Stimulated activated CD4-positive, alpha-beta T cell treated with anti-CD3 and anti-CD28 coated beads, Interleukin-4, amount 100 ng/mL, for 24 hours (primary cell): ENCODE results near the gene DCAF16.
"Not testable (repeated sequence)": the region's sequence is repeated elsewhere in the genome, so short reads cannot be mapped to it uniquely, and the experiment has no call there.

Source experiments
- DNase-seq: peaks from one replicate; pipeline ENCODE4 v3.0.0-alpha.2; 2020

DCAF16 gene

DNA sequence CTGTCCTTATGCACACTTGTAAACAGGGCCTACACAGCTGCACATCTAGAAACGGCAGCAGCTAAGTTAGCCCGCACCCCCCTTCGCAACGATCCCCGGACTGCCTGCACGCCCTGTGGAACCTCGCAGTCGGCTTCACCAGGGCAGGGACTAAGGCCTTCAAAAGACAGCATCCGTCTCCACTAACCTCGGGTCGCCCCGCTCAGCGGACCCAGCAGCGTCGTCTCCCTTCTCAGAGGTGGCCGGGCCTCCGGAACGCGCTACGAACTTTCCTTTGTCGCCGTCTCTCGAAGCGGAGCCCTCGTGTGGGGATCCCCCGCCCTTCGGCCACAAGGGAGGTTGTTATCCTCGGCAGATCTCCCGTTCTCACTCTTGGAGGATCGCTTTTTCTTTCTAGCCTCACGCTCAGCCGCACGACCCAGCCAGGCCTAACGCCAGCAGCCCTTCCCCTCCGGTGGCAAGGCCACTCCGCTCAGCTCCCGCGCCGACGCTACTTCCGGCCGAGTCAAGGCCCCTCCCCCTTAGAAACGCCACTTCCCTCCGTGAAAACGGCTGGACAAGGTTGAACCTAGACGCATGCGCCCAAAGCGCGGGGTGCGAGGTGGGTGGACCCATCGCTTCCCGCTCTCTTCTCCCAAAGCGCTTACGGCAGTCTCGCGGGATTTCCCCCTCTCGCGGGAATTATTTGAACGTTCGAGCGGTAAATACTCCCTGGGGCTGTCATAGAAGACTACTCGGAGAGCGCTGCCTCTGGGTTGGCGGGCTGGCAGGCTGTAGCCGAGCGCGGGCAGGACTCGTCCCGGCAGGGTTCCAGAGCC is at the start of gene DCAF16, which contains the start of gene NCAPG:
TSS of gene DCAF16 (minus strand) at position 498 of the 818 bp plus-strand sequence. CDS start 6,616 bp downstream, outside the sequence.
TSS of gene NCAPG (plus strand) at position 720 of the 818 bp plus-strand sequence. CDS start 99 bp downstream, outside the sequence.
- DNase-seq, result peak; percentile 100

DNA sequence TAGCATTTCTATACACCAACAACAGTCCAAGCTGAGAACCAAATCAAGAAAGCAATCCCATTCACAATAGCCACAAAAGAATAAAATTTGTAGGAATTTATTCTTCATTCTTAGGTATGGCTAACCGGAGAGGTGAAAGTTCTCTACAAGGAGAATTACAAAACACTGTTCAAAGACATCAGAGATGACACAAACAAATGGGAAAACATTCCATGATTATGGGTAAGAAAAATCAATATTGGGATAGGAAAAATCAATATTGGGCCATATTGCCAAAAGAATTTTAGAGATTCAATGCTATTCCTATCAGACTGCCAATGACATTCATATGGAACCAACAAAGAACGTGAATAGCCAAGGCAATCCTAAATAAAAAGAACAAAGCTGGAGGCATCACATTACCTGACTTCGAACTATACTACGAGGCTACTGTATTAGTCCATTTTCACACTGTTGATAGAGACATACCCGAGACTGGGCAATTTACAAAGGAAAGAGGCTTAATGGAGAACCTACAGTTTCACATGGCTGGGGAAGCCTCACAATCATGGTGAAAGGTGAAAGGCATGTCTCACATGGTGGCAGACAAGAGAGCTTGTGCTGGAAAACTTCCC is 49.3 kb upstream of the DCAF16 start:
- DNase-seq, result no peak

DNA sequence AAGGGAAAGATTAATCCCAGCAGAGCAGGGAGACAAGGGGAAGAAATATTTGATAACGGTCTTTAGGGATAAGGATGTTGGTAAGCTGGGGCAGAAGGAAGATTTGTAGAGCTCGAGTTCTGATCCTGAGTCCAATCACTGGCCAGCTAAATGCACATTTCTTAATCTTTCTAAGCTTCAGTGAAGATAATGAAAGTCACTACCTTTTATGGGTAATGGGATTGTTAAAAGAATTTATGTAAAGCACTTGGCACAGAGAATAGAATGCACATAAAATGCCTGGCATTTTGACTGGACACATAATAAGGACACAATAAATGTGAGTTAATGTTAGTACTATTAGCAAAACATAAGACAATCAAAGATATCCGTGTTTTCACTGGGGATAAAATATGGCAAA is 43.5 kb upstream of the DCAF16 start:
- DNase-seq, result no peak

DNA sequence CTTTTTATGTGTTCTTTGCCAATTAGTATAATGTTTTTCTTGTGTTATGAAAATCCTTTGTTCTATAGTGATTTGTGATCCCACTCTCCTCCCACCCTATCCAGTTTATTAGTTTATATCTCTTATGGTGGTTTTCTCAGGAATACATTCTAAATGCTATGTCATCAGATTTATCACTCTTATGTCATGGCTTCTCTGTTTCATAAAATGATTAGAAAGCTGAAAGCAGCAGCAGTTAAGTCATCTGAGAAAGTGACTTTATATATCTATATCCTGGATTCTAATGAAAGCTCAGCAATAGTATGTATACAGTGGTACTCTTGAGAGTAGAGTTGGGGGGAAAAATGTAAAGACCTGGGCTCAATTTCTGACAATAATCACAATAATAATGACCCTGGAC is 41.4 kb upstream of the DCAF16 start:
- no peak for DNase-seq

DNA sequence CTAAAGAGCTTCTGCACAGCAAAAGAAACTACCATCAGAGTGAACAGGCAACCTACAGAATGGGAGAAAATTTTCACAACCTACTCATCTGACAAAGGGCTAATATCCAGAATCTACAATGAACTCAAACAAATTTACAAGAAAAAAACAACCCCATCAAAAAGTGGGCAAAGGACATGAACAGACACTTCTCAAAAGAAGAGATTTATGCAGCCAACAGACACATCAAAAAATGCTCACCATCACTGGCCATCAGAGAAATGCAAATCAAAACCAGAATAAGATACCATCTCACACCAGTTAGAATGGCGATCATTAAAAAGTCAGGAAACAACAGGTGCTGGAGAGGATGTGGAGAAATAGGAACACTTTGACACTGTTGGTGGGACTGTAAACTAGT is 39.7 kb upstream of the DCAF16 start:
- DNase-seq, result not testable (repeated sequence)

DNA sequence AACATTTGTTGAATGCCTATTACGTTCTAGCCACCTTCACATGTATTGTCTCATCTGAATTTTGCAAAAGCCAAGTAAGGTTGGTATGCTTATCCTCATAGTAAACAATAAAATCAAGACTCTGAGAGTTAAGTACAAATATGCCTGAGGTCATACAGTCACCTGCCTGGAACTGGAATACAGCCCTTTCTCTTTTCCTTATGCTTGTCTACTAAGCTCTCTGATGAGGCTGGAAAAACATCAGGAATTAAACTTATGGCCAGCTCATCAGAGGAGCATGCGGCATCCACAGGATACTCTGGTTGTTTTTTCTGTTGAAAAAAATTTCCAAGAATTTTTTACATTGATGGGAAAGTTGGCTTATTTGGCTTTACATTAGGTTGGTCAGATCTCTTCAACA is 35.7 kb upstream of the DCAF16 start:
- no peak for DNase-seq

DNA sequence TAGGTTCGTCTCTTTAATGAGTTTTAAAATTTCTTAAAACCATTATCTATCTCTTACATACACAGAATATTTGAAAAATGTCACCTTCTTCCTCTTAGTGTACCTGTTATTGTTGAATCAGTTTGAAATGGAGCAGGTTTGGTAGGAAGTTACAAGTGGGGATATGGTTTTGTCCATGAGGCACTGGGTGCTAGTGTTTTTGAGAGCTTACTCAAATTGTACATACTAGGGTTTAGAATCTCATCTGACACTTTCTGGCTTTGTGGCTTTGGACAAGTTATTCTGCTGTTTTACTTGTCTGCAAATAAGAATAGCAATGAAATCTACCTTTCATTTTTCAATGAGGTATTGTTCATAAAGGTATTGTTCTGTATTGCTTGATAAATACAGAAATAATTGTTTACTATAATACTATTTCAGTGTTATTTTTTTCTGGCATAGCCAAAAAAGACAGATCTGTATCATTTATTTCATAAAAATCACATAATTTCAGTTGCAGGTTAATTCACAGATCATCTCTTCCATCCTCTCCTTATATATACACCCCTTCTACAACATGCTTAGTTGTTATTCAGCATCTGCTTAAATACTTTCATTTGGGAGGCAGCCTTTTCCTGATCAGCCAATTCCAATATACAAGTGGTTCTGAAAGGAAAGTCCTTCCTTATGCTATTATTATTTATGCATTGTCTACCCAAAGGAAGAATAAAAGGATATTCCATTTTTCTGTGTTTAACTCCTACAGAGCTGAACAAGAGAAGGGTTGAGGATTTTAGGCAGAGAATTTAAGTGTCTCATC is 13.5 kb upstream of the DCAF16 start:
- no peak for DNase-seq

DNA sequence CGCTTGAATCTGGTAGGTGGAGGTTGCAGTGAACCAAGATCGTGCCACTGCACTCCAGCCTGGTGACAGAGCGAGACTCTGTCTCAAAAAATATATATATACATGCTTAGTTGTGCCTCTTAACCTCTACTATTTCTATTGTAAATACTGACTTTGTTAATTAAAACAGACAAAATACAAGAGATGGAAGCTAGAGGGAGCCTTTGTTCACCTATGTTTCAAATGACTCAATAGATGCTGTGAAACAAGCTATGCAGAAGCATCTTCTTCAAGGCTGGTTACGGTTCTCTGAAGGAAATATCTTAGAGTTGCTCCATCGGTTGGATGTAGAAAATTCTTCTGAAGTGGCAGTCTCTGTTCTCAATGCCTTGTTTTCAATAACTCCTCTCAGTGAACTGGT is 6.5 kb upstream of the DCAF16 start:
- DNase-seq, result no peak

DNA sequence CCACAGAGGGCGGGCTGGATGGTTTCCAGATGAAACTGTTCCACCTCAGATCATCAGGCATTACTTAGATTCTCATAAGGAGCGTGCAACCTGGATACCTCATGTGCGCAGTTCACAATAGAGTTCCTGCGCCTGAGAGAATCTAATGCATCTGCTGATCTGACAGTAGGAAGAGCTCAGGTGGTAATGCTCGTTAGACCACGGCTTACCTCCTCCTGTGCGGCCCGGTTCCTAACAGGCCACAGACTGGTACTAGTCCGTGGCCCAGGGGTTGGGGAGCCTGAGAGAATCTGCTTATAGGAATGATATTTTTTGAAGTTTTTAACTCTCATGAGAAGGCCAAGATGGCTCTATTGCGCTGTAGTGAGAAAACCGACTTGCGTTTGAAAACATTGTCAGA is 5.6 kb upstream of the DCAF16 start:
- no peak for DNase-seq

DNA sequence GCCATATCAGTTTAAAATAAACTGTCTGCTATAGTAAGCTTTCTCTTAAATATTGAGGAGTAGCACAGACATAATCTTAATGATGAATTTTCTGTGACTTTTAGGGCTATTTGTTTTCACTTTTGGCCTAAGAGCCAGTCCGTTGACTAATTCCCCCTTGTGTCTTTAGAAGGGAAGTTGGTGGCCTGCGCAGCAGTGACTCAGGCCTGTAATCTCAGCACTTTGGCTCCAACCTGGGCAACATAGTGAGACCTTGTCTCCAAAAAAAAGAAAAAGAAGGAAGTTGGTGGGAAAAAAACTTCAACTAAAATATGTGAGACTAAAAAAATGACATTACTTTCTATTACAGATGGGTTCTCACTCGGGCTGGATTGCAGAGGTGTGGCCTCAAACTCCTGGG is 3.6 kb upstream of the DCAF16 start:
- no peak for DNase-seq

DNA sequence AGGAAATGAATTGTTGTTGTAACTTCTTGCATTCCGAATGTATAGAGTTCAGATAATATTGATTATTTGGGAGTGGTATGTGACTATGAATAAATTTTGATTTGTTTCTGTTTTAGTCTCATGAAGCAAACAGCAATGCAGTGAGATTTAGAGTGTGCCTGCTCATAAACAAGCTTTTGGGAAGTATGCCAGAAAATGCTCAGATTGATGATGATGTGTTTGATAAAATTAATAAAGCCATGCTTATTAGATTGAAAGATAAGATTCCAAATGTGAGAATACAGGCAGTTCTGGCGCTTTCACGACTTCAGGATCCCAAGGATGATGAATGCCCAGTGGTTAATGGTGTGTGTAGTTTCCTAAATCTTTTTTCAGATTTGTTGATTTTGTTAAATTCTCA is 2.2 kb upstream of the DCAF16 start:
- DNase-seq, result no peak

DNA sequence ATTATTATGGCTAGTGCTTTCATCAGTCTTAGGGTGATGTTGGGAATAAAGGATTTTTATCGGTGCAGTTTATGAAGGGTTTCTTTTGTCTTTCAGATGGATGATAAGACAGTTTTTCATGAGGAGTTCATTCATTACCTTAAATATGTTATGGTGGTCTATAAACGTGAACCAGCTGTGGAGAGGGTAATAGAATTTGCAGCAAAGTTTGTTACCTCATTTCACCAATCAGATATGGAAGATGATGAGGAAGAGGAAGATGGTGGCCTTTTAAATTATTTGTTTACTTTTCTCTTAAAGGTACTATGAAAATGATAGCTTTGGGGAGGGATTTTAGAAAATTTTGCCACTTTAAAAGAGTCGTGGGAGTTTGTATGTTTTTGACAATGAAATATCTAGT is 1.6 kb upstream of the DCAF16 start:
- DNase-seq, result no peak

DNA sequence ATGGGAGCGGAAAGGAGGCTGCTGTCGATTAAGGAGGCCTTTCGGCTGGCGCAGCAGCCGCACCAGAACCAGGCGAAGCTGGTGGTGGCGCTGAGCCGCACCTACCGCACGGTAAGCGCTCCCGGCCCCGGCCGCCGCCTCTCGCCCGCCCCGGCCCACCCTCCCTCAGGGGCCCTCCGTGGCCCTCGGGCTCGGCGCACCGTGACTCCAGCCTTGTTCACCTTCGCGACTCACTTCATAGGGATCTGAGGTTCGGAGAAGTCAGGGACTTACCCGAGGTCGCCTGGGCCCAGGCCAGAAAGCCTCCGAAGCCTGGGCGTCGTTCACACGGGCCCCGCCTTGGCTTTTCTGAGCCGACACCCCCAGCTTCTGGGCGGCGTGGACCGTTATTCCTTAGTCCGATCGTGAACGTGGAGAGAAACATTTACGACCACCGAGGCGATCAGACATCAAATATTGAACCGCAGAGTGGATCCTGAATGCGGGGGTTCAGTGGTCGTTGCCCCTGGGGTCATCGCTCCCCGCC is 584 bp upstream of the DCAF16 start:
- DNase-seq, result peak; percentile 20

DNA sequence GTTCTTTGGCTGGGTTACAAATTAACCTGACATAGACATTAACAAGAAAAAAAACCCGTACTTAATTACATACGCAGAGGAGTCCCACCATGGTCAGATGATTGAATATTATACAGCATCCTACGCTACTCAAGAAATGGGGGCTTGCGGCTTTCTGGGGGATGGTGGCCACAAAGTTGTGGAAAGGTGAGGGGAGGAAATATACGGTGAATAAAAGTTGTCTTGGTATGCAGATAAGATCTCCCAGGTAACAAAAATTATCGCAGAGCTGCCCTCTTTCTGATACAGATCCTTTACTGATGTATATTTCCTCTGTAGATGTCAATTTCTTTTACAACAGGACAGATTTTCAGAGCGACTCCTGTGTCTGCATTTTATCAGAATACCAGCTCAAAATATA is 890 bp downstream of the DCAF16 start:
- DNase-seq, result no peak

DNA sequence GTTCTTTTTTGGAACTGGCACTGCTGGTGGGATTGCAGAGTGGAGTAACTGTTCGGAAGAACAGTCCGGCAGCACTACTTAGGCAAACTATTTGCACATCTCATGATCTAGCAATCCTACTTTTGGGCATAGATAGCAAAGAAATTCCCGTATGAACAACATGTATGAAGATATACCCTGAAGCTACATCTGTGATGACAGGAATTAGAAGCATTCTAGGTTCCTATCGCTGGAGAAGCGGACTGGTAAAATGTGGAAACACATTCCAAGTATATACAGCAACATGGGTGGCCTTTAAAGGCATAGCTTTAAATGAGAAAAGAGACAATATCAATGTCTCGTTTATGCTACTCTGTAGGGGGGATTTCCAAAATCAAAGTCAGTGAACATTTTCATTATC is 3.1 kb downstream of the DCAF16 start:
- no peak for DNase-seq

DNA sequence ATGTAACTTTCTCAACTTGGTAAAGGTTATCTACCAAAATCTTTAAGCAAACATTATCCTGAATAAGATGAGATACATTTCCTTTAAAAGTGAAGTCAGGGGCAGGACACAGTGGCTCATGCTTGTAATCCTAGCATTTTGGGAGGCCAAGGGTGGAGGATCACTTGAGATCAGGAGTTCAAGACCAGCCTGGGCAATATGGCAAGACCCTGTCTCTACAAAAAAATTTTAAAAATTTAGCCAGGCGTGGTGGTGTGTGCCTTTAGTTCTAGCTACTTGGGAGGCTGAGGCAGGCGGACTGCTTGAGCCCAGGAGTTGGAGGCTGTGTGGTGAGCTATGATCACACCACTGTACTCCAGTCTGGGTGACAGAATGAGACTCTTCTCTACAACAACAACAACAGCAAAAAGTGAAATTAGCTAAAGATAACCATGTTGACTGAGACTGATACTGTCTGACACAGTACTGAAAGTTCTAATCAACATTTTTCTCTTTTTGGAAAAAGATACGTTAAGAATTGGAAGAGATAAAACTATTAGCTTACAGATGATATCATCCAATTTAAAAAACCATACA is 4.9 kb downstream of the DCAF16 start:
- DNase-seq, result no peak

DNA sequence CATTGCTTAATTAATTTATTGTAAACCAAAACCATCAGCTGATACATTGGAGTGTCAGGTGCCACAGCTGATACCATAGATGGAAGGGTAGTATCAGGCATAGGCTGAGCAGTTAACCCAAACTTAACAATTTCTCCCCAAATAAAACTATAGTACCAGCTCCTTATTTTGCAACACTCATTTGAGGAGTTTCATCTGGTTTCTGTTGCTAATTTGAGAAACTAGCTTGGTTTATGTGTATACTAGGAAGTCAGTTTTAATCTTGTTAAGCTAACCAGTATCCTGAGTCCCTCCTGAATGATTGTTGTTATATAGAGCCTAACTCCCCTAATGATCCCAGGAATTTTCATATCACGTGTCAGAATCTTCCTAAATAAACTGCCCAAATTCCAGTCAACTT is 12.7 kb downstream of the DCAF16 start:
- DNase-seq, result no peak

DNA sequence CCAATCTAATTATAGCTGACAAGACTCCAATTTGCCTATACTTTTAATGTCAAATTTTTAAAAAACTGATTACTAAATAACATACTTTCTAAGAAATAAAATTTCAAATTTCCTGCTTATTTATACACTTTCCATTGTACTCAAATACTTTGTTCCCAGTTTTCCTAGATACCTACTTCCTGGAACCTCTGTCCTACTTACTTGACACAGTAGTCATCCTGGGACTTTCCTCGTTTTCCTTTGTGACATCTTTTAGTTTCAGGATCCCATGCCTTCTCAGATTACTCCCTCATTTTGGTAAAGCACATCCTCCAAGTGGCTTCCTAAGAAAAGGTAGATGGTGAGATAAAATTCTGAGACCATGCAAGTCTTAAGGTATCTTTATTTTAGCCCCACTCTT is 15.8 kb downstream of the DCAF16 start:
- no peak for DNase-seq

DNA sequence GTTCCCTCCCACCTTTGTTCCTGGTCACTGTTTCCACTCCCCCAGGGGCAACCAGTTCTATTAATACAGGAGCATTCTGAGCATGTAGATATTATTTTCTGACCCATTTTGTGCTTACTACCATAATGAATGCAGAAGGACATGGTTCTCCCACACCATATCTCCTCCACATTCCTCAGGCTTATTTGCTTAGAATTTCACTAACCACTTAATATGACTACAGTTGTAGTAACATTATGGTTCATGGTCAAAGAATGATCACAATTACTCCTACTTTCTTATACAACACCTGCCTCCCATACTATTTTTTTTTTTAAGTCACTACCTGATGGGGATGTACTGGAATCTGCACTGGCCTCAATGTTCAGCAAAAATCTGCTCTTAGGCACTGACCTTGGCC is 21.6 kb downstream of the DCAF16 start:
- DNase-seq, result no peak

DNA sequence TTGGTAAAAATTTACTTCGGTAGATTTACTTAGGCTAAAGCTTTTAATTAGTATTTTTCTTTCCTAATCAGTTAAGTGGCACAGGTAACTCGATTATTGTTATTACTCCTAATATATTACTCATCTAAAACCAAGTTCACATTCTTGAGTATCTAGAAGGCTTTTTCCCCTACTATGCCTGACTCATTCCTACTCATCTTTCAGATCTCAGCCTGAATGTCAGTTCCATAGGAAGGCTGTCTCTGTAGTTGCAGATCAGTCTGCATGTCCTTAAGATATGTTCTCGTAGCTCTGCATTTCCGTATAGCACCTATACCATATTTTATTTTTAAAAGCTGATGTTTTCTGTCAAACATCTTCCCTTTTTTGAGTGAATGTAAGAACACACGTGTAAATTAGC is 23.2 kb downstream of the DCAF16 start:
- no peak for DNase-seq

DNA sequence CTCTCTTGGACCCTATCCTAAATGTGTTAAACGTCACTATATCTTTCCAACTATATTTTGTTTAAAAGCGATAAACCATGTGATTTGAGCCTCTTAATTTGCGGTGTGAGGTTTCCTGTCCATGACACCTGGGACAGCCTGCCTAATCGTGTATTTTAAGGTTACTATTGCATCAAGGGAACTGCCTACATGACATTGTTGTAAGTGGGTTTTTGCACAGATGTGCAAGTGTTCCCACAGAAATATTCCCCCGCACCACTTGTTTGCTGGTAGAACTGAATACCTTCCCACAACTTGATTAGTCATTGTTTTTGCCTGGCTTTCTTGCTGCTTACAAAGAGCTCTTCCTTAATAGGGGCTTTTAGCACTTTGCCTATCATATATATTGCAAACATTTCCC is 24.0 kb downstream of the DCAF16 start:
- DNase-seq, result no peak

DNA sequence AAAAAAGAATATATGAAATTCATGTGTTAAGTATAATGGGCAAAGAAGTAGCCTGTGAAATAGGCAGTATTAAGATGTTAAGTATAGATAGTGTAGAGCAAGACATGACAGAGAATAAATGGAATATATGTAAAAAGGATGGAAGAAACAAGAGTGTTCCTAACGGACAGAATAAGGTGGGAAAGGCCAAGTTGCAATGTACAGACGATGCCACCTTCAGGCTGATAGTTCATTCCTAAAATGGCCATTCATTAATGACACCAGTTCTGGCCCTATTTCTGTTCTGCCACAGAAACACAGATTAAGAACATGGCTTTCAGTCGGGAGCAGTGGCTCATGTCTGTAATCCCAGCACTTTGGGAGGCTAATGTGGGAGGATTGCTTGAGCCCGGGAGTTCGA is 24.7 kb downstream of the DCAF16 start:
- DNase-seq, result no peak
